ENCODE measurements around the gene MEIKIN. TPM values are rescaled to one million over a fixed set of nuclear protein-coding genes. Genes with fewer than 3 reads are reported as not detected.

Gene MEIKIN
- total RNA-seq, 2 donors from 2014 or later = 39.2 TPM; not detected in 1

- H3K36me3 ChIP-seq (replicated peaks in 1 of 2; ENCODE audit: insufficient read depth in 1 of 2, low read depth in 2 of 2) = no peaks in the 10 kb centered on the region
- no peaks in the 10 kb centered on the region for H3K27me3 ChIP-seq
- H3K27ac ChIP-seq = no peak overlapping the region
- no peak overlapping the region for H3K4me3 ChIP-seq
- no peaks in the 10 kb centered on the region for H3K4me1 ChIP-seq
- 85 to 91% methylated on average over 10 of the region's 10 CpGs for WGBS, 2 donors
- DNase-seq = no peak
- no peaks in the 10 kb centered on the region for H3K9me3 ChIP-seq
- no peak for ATAC-seq
- no peak for TF ChIP-seq POLR2A (IDR thresholded peaks at IDR 0.05)
- TF ChIP-seq CTCF (IDR thresholded peaks at IDR 0.05) = no peak
- intact Hi-C loops (cut with DNase I) = no loop called here
Measured at GRCh38 chr5:131857388-131857787, 88.1 kb downstream of the MEIKIN start.

GRCh38 chr5:131855452-131855851, 90.0 kb downstream of the MEIKIN start:
- intact Hi-C loops (cut with DNase I) = no loop called here
- WGBS, 2 donors = 75 to 78% methylated on average over 3 of the region's 3 CpGs
- DNase-seq (no peak), ATAC-seq (no peak)
- no peak for TF ChIP-seq POLR2A (IDR thresholded peaks at IDR 0.05)
- TF ChIP-seq CTCF (IDR thresholded peaks at IDR 0.05) = no peak
- Histone ChIP-seq H3K27ac (no peak overlapping the region), H3K27me3 (no peaks in the 10 kb centered on the region), H3K4me1 (no peaks in the 10 kb centered on the region), H3K36me3 (replicated peaks in 1 of 2; ENCODE audit: insufficient read depth in 1 of 2, low read depth in 2 of 2) (no peaks in the 10 kb centered on the region), H3K4me3 (no peak overlapping the region), H3K9me3 (no peaks in the 10 kb centered on the region)

GRCh38 chr5:131854134-131854533, 91.3 kb downstream of the MEIKIN start:
- no peaks in the 10 kb centered on the region for H3K9me3 ChIP-seq
- no peak overlapping the region for H3K4me3 ChIP-seq
- no peaks in the 10 kb centered on the region for H3K4me1 ChIP-seq
- TF ChIP-seq CTCF (IDR thresholded peaks at IDR 0.05) = no peak
- no peak for TF ChIP-seq POLR2A (IDR thresholded peaks at IDR 0.05)
- no peaks in the 10 kb centered on the region for H3K36me3 ChIP-seq (replicated peaks in 1 of 2; ENCODE audit: insufficient read depth in 1 of 2, low read depth in 2 of 2)
- ATAC-seq (no peak), DNase-seq (no peak)
- intact Hi-C loops (cut with DNase I) = no loop called here
- H3K27ac ChIP-seq = no peak overlapping the region
- H3K27me3 ChIP-seq = no peaks in the 10 kb centered on the region

GRCh38 chr5:131848662-131849061, 96.8 kb downstream of the MEIKIN start:
- H3K27ac ChIP-seq = no peak overlapping the region
- no peak overlapping the region for H3K4me3 ChIP-seq
- H3K27me3 ChIP-seq = no peaks in the 10 kb centered on the region
- DNase-seq = no peak
- no peak for ATAC-seq
- intact Hi-C loops (cut with DNase I) = no loop called here
- TF ChIP-seq POLR2A (IDR thresholded peaks at IDR 0.05) = no peak
- TF ChIP-seq CTCF (IDR thresholded peaks at IDR 0.05) = no peak
- H3K9me3 ChIP-seq = no peaks in the 10 kb centered on the region
- H3K4me1 ChIP-seq = no peaks in the 10 kb centered on the region
- 63 to 66% methylated on average over 2 of the region's 2 CpGs for WGBS, 2 donors
- no peaks in the 10 kb centered on the region for H3K36me3 ChIP-seq (replicated peaks in 1 of 2; ENCODE audit: insufficient read depth in 1 of 2, low read depth in 2 of 2)

GRCh38 chr5:131846536-131846935, 98.9 kb downstream of the MEIKIN start:
- Histone ChIP-seq H3K27ac (no peak overlapping the region), H3K36me3 (replicated peaks in 1 of 2; ENCODE audit: insufficient read depth in 1 of 2, low read depth in 2 of 2) (no peaks in the 10 kb centered on the region), H3K27me3 (no peaks in the 10 kb centered on the region), H3K9me3 (peaks cover 0 to 6% (median 0%) of the 10 kb centered on the region in 3 donors), H3K4me1 (no peaks in the 10 kb centered on the region), H3K4me3 (no peak overlapping the region)
- 29 to 67% methylated on average over 1 of the region's 1 CpG for WGBS, 2 donors
- TF ChIP-seq POLR2A (IDR thresholded peaks at IDR 0.05) (no peak), CTCF (IDR thresholded peaks at IDR 0.05) (no peak)
- DNase-seq (no peak), ATAC-seq (no peak)
- intact Hi-C loops (cut with DNase I) = no loop called here
